Upper lobe of left lung (tissue), 4 donors: ENCODE results near the gene KLF7.

ENCODE experiments used
- POLR2A ChIP-seq, 4 donors: fragments of 450-650 bp; IDR thresholded peaks; one replicate each; pipeline ENCODE4 v1.5.1; 2016 to 2017; ENCODE audit warnings: antibody characterized with exemption in 4 of 4, mild to moderate bottlenecking in 2 of 4
- POLR2AphosphoS5 ChIP-seq, 2 donors: sonication (generic); formaldehyde crosslinking; IDR thresholded peaks; one replicate each; pipeline ENCODE4 v1.5.1; 2017; ENCODE audit warnings: antibody characterized with exemption in 2 of 2
- TF ChIP-seq, protein P1 (sequence below), 6 experiments: fragments of 450-650 bp in 4 of 6; fragments of 200-600 bp in 2 of 6; sonication (generic) in 2 of 6; IDR thresholded peaks; one replicate each; pipeline ENCODE4 v1.5.1; 2016 to 2019; ENCODE audit warnings: antibody characterized with exemption in 6 of 6

GRCh38 chr2:207113414-207113813 lies 52.3 kb downstream of the KLF7 start:
- TF ChIP-seq, protein P1, sequence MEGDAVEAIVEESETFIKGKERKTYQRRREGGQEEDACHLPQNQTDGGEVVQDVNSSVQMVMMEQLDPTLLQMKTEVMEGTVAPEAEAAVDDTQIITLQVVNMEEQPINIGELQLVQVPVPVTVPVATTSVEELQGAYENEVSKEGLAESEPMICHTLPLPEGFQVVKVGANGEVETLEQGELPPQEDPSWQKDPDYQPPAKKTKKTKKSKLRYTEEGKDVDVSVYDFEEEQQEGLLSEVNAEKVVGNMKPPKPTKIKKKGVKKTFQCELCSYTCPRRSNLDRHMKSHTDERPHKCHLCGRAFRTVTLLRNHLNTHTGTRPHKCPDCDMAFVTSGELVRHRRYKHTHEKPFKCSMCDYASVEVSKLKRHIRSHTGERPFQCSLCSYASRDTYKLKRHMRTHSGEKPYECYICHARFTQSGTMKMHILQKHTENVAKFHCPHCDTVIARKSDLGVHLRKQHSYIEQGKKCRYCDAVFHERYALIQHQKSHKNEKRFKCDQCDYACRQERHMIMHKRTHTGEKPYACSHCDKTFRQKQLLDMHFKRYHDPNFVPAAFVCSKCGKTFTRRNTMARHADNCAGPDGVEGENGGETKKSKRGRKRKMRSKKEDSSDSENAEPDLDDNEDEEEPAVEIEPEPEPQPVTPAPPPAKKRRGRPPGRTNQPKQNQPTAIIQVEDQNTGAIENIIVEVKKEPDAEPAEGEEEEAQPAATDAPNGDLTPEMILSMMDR (IDR thresholded peaks at IDR 0.05) = no peak
- TF ChIP-seq POLR2A (IDR thresholded peaks at IDR 0.05) (no peak), POLR2AphosphoS5 (IDR thresholded peaks at IDR 0.05) (no peak)
